Measurements from ENCODE around the gene PIK3C2G.

PIK3C2G gene

DNA sequence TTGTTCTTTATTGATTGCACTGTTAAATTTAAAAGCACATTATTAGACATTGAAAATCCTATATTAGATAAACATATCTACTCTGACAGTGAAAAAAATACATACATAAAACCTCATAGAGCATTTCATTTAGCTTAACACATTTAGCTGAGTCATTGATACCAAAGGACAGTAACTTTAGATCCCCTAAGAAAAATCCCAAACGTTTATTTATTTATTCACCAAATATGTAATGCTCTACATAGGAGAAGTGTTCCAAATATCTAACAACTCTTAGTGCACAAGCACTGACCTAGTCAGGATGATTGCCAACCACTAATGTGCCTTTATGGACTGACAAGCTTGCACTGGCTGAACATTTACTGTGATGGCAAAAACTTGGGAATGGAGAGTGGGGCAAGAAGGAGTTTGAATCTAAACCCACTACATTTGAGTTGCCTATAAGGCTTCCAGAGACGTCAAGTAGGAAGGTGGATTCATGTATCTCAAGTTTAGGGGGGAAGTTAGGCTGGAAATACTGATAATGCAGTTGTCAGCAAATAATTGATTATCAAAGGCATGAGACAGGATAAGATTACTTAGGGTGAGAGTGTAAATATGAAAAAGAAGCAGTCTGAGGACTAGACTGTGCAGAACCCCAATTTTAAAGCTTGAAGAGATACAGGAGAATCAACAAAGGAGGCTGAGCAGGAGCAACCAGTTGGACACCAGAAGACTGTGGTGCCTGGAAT, 320.1 kb downstream of the PIK3C2G start:
- no peaks in the 10 kb centered on the region for H3K9me2 ChIP-seq (replicated peaks; ENCODE audit: control insufficient read depth, low read length)
- no peaks in the 10 kb centered on the region for H3K79me2 ChIP-seq (ENCODE audit: control insufficient read depth, low read length)
- H3F3A ChIP-seq (ENCODE audit: control insufficient read depth, insufficient read depth) = no peaks in the 10 kb centered on the region
- TF ChIP-seq, protein P1, sequence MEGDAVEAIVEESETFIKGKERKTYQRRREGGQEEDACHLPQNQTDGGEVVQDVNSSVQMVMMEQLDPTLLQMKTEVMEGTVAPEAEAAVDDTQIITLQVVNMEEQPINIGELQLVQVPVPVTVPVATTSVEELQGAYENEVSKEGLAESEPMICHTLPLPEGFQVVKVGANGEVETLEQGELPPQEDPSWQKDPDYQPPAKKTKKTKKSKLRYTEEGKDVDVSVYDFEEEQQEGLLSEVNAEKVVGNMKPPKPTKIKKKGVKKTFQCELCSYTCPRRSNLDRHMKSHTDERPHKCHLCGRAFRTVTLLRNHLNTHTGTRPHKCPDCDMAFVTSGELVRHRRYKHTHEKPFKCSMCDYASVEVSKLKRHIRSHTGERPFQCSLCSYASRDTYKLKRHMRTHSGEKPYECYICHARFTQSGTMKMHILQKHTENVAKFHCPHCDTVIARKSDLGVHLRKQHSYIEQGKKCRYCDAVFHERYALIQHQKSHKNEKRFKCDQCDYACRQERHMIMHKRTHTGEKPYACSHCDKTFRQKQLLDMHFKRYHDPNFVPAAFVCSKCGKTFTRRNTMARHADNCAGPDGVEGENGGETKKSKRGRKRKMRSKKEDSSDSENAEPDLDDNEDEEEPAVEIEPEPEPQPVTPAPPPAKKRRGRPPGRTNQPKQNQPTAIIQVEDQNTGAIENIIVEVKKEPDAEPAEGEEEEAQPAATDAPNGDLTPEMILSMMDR (IDR thresholded peaks at IDR 0.05; ENCODE audit: low read depth, low read length, poor library complexity, severe bottlenecking) = no peak
- no peak for TF ChIP-seq EZH2phosphoT487 (IDR thresholded peaks at IDR 0.05; ENCODE audit: borderline replicate concordance, low read length)
- H3K4me2 ChIP-seq (ENCODE audit: low read length) = no peak overlapping the region
- no peaks in the 10 kb centered on the region for H3K36me3 ChIP-seq (ENCODE audit: control insufficient read depth, low read length)
- H3K4me3 ChIP-seq (ENCODE audit: low read length) = no peak overlapping the region
- no peaks in the 10 kb centered on the region for H4K20me1 ChIP-seq (ENCODE audit: control insufficient read depth, insufficient read depth, low read depth, low read length)
- no peaks in the 10 kb centered on the region for H3K27me3 ChIP-seq (ENCODE audit: control insufficient read depth, low read length)
- H3K27ac ChIP-seq (ENCODE audit: low read depth, low read length) = no peak overlapping the region
- no peaks in the 10 kb centered on the region for H3K9me3 ChIP-seq (ENCODE audit: control insufficient read depth, insufficient read depth, low read length)
- H3K4me1 ChIP-seq (ENCODE audit: control insufficient read depth, low read length) = no peaks in the 10 kb centered on the region

DNA sequence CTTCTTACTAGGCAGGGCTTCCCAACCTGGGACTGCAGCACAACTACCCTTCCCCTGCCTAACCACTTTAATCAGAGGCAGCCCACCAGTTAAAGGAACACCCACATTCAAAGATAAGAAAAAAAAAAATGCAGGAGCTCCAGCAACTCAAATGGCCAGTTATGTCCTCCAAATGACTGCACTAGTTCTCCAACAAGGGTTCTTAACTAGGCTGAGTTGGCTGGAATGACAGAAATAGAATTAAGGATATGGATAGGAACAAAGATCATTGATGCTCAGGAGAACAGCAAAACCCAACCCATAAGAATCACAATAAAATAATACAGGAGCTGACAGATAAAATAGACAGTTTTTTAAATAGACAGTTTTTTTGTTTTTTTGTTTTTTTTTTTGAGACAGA, 322.3 kb downstream of the PIK3C2G start:
- TF ChIP-seq EZH2phosphoT487 (IDR thresholded peaks at IDR 0.05; ENCODE audit: borderline replicate concordance, low read length) = no peak
- TF ChIP-seq, protein P1 (IDR thresholded peaks at IDR 0.05; ENCODE audit: low read depth, low read length, poor library complexity, severe bottlenecking) = no peak
- Histone ChIP-seq H3K27ac (ENCODE audit: low read depth, low read length) (no peak overlapping the region), H3K9me2 (replicated peaks; ENCODE audit: control insufficient read depth, low read length) (no peaks in the 10 kb centered on the region), H3K9me3 (ENCODE audit: control insufficient read depth, insufficient read depth, low read length) (no peaks in the 10 kb centered on the region), H3K4me1 (ENCODE audit: control insufficient read depth, low read length) (no peaks in the 10 kb centered on the region), H4K20me1 (ENCODE audit: control insufficient read depth, insufficient read depth, low read depth, low read length) (no peaks in the 10 kb centered on the region), H3F3A (ENCODE audit: control insufficient read depth, insufficient read depth) (no peaks in the 10 kb centered on the region), H3K79me2 (ENCODE audit: control insufficient read depth, low read length) (no peaks in the 10 kb centered on the region), H3K36me3 (ENCODE audit: control insufficient read depth, low read length) (no peaks in the 10 kb centered on the region), H3K4me3 (ENCODE audit: low read length) (no peak overlapping the region), H3K4me2 (ENCODE audit: low read length) (no peak overlapping the region), H3K27me3 (ENCODE audit: control insufficient read depth, low read length) (no peaks in the 10 kb centered on the region)

DNA sequence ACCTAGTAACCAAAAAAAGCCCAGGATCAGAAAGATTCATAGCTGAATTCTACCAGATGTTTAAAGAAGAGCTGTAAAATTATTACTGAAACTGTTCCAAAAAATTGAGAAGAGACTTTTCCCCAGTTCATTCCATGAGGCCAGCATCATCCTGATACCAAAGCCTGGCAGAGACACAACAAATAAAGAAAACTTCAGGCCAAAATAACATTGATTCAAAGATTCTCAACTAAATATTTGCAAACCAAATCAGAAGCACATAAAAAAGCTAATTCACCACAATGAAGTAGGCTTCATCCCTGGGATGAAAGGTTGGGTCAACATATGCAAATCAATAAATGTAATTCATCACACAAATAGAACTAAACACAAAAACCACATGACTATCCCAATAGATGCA, 325.3 kb downstream of the PIK3C2G start:
- TF ChIP-seq, protein P1 (IDR thresholded peaks at IDR 0.05; ENCODE audit: low read depth, low read length, poor library complexity, severe bottlenecking) = no peak
- TF ChIP-seq EZH2phosphoT487 (IDR thresholded peaks at IDR 0.05; ENCODE audit: borderline replicate concordance, low read length) = no peak
- Histone ChIP-seq H3K9me3 (ENCODE audit: control insufficient read depth, insufficient read depth, low read length) (no peaks in the 10 kb centered on the region), H3K9me2 (replicated peaks; ENCODE audit: control insufficient read depth, low read length) (no peaks in the 10 kb centered on the region), H3K4me2 (ENCODE audit: low read length) (no peak overlapping the region), H3K36me3 (ENCODE audit: control insufficient read depth, low read length) (no peaks in the 10 kb centered on the region), H3K27ac (ENCODE audit: low read depth, low read length) (no peak overlapping the region), H3F3A (ENCODE audit: control insufficient read depth, insufficient read depth) (no peaks in the 10 kb centered on the region), H3K27me3 (ENCODE audit: control insufficient read depth, low read length) (no peaks in the 10 kb centered on the region), H4K20me1 (ENCODE audit: control insufficient read depth, insufficient read depth, low read depth, low read length) (no peaks in the 10 kb centered on the region), H3K4me3 (ENCODE audit: low read length) (no peak overlapping the region), H3K4me1 (ENCODE audit: control insufficient read depth, low read length) (no peaks in the 10 kb centered on the region), H3K79me2 (ENCODE audit: control insufficient read depth, low read length) (no peaks in the 10 kb centered on the region)
